H1 (cell line): ENCODE data around the gene GRM8.

Experiments
- CBX8 ChIP-seq: fragments of 300-800, 300-1000 bp; sonication (generic); IDR thresholded peaks from 2 replicates; pipeline ENCODE4 v1.7.1; 2016; ENCODE audit warnings: low read depth, low read length, borderline replicate concordance
- CREB1 ChIP-seq: IDR thresholded peaks from 2 replicates; pipeline ENCODE4 v1.6.1; 2012; ENCODE audit warnings: inconsistent platforms
- EP300 ChIP-seq, 2 experiments: IDR thresholded peaks; 1 replicate in 1 of 2; 2 replicates in 1 of 2; pipeline ENCODE4 v1.6.1; 2011 to 2012; ENCODE audit warnings: low read depth in 2 of 2, low read length in 2 of 2, mild to moderate bottlenecking in 2 of 2, borderline replicate concordance in 1 of 2, inconsistent platforms in 1 of 2, moderate library complexity in 1 of 2
- GABPA ChIP-seq: IDR thresholded peaks from 2 replicates; pipeline ENCODE4 v1.6.1; 2011; ENCODE audit warnings: mild to moderate bottlenecking, low read length, moderate library complexity, borderline replicate concordance; ENCODE audit not compliant: insufficient read depth
- HDAC2 ChIP-seq, 2 experiments: fragments of 300-600 bp in 1 of 2; sonication (generic) in 1 of 2; IDR thresholded peaks; 2 replicates each; pipeline ENCODE4 v1.6.1; 2011 to 2012; ENCODE audit warnings: low read depth in 2 of 2, low read length in 2 of 2, mild to moderate bottlenecking in 2 of 2, moderate library complexity in 2 of 2, borderline replicate concordance in 1 of 2, inconsistent platforms in 1 of 2
- POLR2A ChIP-seq, 2 experiments: IDR thresholded peaks; 1 replicate in 1 of 2; 2 replicates in 1 of 2; pipeline ENCODE4 v1.6.1; 2011; ENCODE audit warnings: low read depth in 2 of 2, low read length in 2 of 2, mild to moderate bottlenecking in 2 of 2; ENCODE audit errors: control extremely low read depth in 1 of 2
- SRF ChIP-seq: IDR thresholded peaks from 2 replicates; pipeline ENCODE4 v1.6.1; 2011; ENCODE audit warnings: mild to moderate bottlenecking, low read depth, low read length, moderate library complexity
- YY1 ChIP-seq: IDR thresholded peaks from 2 replicates; pipeline ENCODE4 v1.6.1; 2011; ENCODE audit warnings: low read depth, mild to moderate bottlenecking, low read length
- ZNF274 ChIP-seq: IDR thresholded peaks from 2 replicates; pipeline ENCODE4 v1.7.0; 2012; ENCODE audit warnings: low read length, borderline replicate concordance; ENCODE audit errors: extremely low read depth
- TF ChIP-seq, protein P1 (sequence below), 3 experiments: IDR thresholded peaks; 1 replicate in 2 of 3; 2 replicates in 1 of 3; pipeline versions ENCODE4 v1.5.1 to v1.6.1; 2011; ENCODE audit warnings: low read length in 3 of 3, mild to moderate bottlenecking in 3 of 3, inconsistent platforms in 2 of 3, low read depth in 1 of 3, moderate library complexity in 1 of 3; ENCODE audit not compliant: insufficient read depth in 1 of 3; ENCODE audit errors: control extremely low read depth in 1 of 3
- TF ChIP-seq, protein P2 (sequence below): IDR thresholded peaks from 2 replicates; pipeline ENCODE4 v1.6.1; 2011; ENCODE audit warnings: low read depth, mild to moderate bottlenecking, low read length; ENCODE audit not compliant: insufficient read depth

DNA sequence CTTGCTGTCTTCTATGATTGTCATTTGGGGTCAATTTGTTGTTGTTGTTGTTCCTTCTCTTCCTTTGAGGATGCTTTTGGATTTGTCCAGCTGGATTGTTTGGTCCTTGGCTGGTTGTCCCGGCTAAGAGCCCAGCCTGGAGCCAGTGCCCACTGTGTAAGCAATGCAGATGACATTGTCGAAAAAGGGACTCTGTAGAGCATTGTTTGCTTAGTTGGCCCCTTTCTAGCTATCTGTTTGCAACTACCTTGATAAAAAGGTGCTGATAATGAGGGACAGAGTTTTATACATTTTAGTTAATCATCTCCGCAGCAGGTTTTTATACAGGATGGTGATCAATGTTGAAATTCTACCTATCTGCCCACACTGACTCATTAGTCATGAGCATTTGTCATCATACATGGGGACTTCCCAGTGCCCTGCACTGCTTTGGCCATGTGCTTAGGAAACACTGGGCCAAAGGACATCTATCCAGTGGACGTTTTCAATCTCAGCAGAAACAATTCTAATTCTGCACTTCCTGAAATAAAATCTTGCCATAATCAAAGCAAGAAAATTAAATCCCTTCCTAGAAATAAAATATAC lies 311.9 kb downstream of the GRM8 start:
- TF ChIP-seq, protein P1, sequence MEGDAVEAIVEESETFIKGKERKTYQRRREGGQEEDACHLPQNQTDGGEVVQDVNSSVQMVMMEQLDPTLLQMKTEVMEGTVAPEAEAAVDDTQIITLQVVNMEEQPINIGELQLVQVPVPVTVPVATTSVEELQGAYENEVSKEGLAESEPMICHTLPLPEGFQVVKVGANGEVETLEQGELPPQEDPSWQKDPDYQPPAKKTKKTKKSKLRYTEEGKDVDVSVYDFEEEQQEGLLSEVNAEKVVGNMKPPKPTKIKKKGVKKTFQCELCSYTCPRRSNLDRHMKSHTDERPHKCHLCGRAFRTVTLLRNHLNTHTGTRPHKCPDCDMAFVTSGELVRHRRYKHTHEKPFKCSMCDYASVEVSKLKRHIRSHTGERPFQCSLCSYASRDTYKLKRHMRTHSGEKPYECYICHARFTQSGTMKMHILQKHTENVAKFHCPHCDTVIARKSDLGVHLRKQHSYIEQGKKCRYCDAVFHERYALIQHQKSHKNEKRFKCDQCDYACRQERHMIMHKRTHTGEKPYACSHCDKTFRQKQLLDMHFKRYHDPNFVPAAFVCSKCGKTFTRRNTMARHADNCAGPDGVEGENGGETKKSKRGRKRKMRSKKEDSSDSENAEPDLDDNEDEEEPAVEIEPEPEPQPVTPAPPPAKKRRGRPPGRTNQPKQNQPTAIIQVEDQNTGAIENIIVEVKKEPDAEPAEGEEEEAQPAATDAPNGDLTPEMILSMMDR (IDR thresholded peaks at IDR 0.05; ENCODE audit: control extremely low read depth in 1 of 3, insufficient read depth in 1 of 3, low read depth in 1 of 3, low read length in 3 of 3): no peak
- TF ChIP-seq CREB1: no peak
- no peak for TF ChIP-seq EP300 (IDR thresholded peaks at IDR 0.05; ENCODE audit: borderline replicate concordance in 1 of 2, low read depth in 2 of 2, low read length in 2 of 2)
- TF ChIP-seq, protein P2, sequence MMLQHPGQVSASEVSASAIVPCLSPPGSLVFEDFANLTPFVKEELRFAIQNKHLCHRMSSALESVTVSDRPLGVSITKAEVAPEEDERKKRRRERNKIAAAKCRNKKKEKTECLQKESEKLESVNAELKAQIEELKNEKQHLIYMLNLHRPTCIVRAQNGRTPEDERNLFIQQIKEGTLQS: no peak
- no peak for TF ChIP-seq GABPA
- TF ChIP-seq HDAC2 (IDR thresholded peaks at IDR 0.05; ENCODE audit: borderline replicate concordance in 1 of 2, low read depth in 2 of 2, low read length in 2 of 2): no peak
- TF ChIP-seq POLR2A (IDR thresholded peaks at IDR 0.05; ENCODE audit: control extremely low read depth in 1 of 2, low read depth in 2 of 2, low read length in 2 of 2): no peak
- no peak for TF ChIP-seq ZNF274
- no peak for TF ChIP-seq CBX8
- no peak for TF ChIP-seq YY1
- no peak for TF ChIP-seq SRF
